ENCODE results near the gene ANKRD40.

The ANKRD40 gene

DNA sequence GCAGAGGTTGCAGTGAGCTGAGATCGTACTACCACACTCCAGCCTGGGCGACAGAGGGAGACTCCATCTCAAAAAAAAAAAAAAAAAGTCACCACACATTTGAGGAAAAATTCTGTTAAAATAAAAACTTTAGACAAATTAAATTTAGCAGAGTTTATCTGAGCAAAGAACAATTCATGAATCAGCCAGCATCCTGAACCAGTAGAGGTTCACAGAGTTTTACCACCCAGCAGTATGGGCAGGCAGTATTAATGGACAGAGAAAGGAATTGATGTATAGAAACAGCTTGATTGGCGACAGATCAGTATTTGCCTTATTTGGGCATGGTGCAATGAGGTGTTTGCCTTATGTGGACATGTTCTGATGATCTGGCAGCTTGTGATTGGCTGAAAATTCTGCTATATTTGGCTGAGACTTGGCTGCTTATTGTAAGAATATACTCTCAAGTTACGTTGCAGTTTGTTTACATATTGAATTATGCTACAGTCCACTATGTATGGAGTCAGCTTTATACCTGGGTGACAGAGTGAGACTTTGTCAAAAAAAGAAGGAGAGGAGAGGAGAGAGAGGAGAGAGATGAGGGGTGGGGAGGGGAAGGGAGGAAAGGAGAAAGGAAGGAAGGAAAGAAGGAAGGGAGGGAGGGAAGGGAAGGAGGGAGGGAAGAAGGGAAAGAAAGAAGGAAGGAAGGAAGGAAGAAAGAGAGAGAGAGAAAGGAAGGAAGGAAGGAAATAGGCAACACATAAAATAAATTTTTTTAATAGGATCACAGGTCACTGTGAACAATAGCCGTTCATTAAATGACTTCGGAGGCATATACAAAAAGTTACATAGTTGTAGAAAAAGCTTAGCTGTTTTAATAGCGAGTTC is 58.4 kb downstream of the ANKRD40 start:
- TF ChIP-seq, protein P1, sequence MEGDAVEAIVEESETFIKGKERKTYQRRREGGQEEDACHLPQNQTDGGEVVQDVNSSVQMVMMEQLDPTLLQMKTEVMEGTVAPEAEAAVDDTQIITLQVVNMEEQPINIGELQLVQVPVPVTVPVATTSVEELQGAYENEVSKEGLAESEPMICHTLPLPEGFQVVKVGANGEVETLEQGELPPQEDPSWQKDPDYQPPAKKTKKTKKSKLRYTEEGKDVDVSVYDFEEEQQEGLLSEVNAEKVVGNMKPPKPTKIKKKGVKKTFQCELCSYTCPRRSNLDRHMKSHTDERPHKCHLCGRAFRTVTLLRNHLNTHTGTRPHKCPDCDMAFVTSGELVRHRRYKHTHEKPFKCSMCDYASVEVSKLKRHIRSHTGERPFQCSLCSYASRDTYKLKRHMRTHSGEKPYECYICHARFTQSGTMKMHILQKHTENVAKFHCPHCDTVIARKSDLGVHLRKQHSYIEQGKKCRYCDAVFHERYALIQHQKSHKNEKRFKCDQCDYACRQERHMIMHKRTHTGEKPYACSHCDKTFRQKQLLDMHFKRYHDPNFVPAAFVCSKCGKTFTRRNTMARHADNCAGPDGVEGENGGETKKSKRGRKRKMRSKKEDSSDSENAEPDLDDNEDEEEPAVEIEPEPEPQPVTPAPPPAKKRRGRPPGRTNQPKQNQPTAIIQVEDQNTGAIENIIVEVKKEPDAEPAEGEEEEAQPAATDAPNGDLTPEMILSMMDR (IDR thresholded peaks at IDR 0.05): no peak

DNA sequence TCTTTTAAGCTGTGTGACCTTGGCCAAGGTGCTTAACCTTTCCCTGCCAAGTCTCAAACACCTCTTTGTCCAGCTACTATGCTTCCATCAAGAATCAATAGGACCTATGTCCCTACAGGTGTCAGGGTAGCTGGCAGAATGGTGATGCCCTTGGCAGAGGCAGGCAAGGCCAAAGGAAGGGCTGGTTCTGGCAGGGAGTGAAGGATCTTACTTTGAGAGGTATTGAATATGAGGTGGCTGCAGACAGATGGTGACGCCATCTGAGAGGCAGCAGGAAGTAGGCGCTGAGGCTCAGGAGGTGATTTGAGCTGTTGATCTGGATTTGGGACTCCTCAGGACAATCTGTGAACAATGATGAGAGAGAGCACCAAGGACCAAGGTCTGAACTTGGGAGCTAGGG is 60.5 kb downstream of the ANKRD40 start:
- TF ChIP-seq, protein P1 (IDR thresholded peaks at IDR 0.05): no peak

DNA sequence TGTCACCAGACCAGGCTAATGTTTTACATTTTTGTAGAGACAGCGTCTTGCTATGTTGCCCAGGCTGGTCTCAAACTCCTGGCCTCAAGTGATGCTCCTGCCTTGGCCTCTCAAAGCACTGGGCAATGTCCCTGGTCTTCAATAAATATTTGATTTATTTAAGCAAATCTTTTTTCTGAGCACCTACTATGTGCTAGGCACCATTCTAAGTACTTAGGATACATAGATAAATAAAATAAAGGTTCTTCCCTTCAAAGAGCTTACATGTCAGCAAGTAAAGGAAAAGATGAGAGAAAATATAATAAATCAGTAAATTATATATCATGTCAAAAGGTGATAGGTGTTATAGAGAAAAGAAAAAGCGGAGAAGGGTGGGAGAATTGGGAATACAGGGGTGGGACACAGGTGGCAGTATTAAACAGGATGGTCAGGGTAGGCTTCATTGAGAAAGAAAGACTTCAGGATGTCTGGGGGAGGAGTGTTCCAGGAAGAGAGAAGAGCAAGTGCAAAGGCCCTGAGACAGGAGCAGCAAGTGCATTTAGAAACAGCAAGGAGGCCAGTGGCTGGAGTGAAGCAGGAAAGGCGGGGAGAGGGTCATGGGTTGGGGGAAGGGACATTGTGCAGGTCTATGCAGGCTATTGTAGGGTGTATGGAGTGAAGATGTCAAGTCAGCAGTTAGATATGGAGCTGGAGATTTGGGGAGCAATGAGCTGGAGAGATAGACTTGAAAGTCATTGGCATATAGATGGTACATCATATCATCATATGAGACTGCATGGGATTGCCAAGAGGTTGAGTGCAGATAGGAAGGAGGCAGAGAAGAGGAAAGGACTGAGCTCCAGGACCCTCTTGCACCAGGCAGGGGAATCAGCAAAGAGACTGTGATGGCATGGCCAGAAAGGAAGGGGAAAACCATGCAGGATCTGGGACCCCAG is 61.7 kb downstream of the ANKRD40 start:
- TF ChIP-seq, protein P1 (IDR thresholded peaks at IDR 0.05): no peak

All from LNCAP (cell line).